ENCODE data around the gene PER3. TPM values are rescaled to one million over a fixed set of nuclear protein-coding genes. Genes with fewer than 3 reads are reported as not detected.

PER3 gene
- total and polyA plus RNA-seq, 2 of the 13 experiments (the other 11 are each of a cell fraction or from before 2014, with no cell fraction given), result 3.0 to 6.0 TPM

GRCh38 chr1:7865978-7866377, 81.9 kb downstream of the PER3 start:
- no peak overlapping the region for H3K4me2 ChIP-seq (ENCODE audit: low read depth, low read length)
- H3K9ac ChIP-seq (ENCODE audit: insufficient read depth, low read depth, low read length), result no peak overlapping the region
- H3K9me3 ChIP-seq (ENCODE audit: low read length), result no peaks in the 10 kb centered on the region
- BruUV-seq (replicated peaks), result no TSS peak
- H3K4me1 ChIP-seq (ENCODE audit: insufficient read depth, low read length), result no peaks in the 10 kb centered on the region
- H3K79me2 ChIP-seq (ENCODE audit: insufficient read depth, low read length), result no peaks in the 10 kb centered on the region
- no peak for DNase-seq (ENCODE audit: low spot score)
- no peaks in the 10 kb centered on the region for H3K36me3 ChIP-seq (replicated peaks in 1 of 2; ENCODE audit: control insufficient read depth in 1 of 2, insufficient read depth in 2 of 2, low read length in 2 of 2)
- H2AFZ ChIP-seq (ENCODE audit: low read length), result no peak overlapping the region
- no peak for TF ChIP-seq MXD1 (CRISPR knock-in tag; IDR thresholded peaks at IDR 0.05)
- TF ChIP-seq MIER3 (CRISPR knock-in tag; IDR thresholded peaks at IDR 0.05; ENCODE audit: borderline replicate concordance), result no peak
- no peak for TF ChIP-seq ZNF17 (CRISPR knock-in tag; IDR thresholded peaks at IDR 0.05)
- no peak for TF ChIP-seq CREB1 (IDR thresholded peaks at IDR 0.05)
- no peak for TF ChIP-seq CREB1 (CRISPR knock-in tag; IDR thresholded peaks at IDR 0.05)
- no peak for TF ChIP-seq MXD3 (CRISPR knock-in tag; IDR thresholded peaks at IDR 0.05)
- no peak for TF ChIP-seq NFATC3 (CRISPR knock-in tag; IDR thresholded peaks at IDR 0.05)
- TF ChIP-seq TEAD2 (CRISPR knock-in tag; IDR thresholded peaks at IDR 0.05), result no peak
- no peak for TF ChIP-seq YEATS2 (CRISPR knock-in tag; IDR thresholded peaks at IDR 0.05; ENCODE audit: borderline replicate concordance)
- TF ChIP-seq PTBP1 (IDR thresholded peaks at IDR 0.05; ENCODE audit: low read depth, low read length, poor library complexity, severe bottlenecking), result no peak
- TF ChIP-seq SIX1 (CRISPR knock-in tag; IDR thresholded peaks at IDR 0.05; ENCODE audit: borderline replicate concordance), result no peak
- no peak for TF ChIP-seq KMT2A (CRISPR knock-in tag; IDR thresholded peaks at IDR 0.05)
- TF ChIP-seq NPAS2 (CRISPR knock-in tag; IDR thresholded peaks at IDR 0.05; ENCODE audit: borderline replicate concordance), result no peak
- TF ChIP-seq HMGXB3 (CRISPR knock-in tag; IDR thresholded peaks at IDR 0.05; ENCODE audit: borderline replicate concordance), result no peak
- WGBS (ENCODE audit: low lambda C conversion rate), result 33% methylated on average over 6 of the region's 16 CpGs
- H3K4me3 ChIP-seq (replicated peaks in 1 of 3; ENCODE audit: insufficient read depth in 1 of 3, low read depth in 2 of 3, low read length in 3 of 3), result no peak overlapping the region
- ATAC-seq, result no peak
- ChIA-PET POLR2A (no interaction called here), CTCF (ENCODE audit: low intra/inter-chr PET ratio, low total read pairs) (no interaction called here)
- in situ Hi-C loops (cut with HindIII; ENCODE audit: extremely low pct_ligation_motif_present, low pct_unique_long_range_greater_than_20kb) (loop anchor here (25.0 kb wide), 1 partner anchor 204 kb away; no protein-coding TSS in a partner anchor), intact Hi-C loops (cut with micrococcal nuclease; ENCODE audit: unreplicated experiment) (no loop called here)
- H4K20me1 ChIP-seq (ENCODE audit: insufficient read depth, low read length), result no peaks in the 10 kb centered on the region
- H3K27ac ChIP-seq (ENCODE audit: extremely low read length, insufficient read depth, low read length), result no peak overlapping the region
- H3K27me3 ChIP-seq (ENCODE audit: control insufficient read depth in 1 of 2, insufficient read depth in 2 of 2, low read length in 2 of 2), result peaks cover 0 to 11% of the 10 kb centered on the region in 2 experiments; a peak in 3 of 5 replicates
- no peak for FAIRE-seq
